AG09309 (cell line): ENCODE measurements around the gene BPIFB2.
"Not testable (repeated sequence)": the region's sequence is repeated elsewhere in the genome, so short reads cannot be mapped to it uniquely, and the experiment has no call there.

ENCODE experiments used
- DNase-seq: peaks from one replicate; pipeline ENCODE4 v3.0.0-alpha.2; 2010; ENCODE audit warnings: low read depth
- H3K4me3 ChIP-seq: 2 replicates; pipeline ENCODE4 v1.5.1; 2011; ENCODE audit warnings: mild to moderate bottlenecking, low read depth, low read length, moderate library complexity; ENCODE audit not compliant: control insufficient read depth
- TF ChIP-seq, protein P1 (sequence below): IDR thresholded peaks from 2 replicates; pipeline ENCODE4 v1.5.1; 2011; ENCODE audit warnings: mild to moderate bottlenecking, low read depth, low read length, inconsistent platforms; ENCODE audit not compliant: insufficient read depth, control insufficient read depth; ENCODE audit errors: missing control alignments

BPIFB2 gene

DNA sequence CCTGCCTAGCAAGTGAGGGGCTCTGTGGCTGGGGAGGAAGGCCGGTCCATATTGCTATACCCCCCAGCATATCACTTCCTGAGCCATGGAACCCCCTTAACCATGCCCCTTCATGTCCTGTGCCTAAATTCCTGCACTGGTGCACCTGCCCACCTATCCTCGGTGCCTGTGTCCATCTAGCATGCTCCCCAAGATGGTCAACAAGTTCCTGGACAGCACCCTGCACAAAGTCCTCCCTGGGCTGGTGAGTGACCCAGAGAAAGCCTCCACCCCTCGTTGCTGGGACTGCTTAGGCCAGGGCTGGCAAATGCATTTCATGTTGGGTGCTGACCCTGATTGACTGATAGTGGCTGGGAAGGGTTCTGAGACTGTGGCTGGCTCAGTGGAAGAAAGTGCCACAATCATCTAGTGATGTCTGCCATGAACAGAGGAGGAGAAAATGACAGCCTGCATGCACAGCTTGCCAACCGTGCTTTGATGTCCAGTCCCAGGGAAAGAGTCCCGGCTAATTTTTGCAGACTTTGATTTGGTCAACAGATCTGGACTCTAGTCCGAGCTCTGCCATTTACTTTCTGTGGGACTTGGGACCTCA is 27.5 kb downstream of the BPIFB2 start:
- DNase-seq = no peak
- H3K4me3 ChIP-seq = no peak overlapping the region
- TF ChIP-seq, protein P1, sequence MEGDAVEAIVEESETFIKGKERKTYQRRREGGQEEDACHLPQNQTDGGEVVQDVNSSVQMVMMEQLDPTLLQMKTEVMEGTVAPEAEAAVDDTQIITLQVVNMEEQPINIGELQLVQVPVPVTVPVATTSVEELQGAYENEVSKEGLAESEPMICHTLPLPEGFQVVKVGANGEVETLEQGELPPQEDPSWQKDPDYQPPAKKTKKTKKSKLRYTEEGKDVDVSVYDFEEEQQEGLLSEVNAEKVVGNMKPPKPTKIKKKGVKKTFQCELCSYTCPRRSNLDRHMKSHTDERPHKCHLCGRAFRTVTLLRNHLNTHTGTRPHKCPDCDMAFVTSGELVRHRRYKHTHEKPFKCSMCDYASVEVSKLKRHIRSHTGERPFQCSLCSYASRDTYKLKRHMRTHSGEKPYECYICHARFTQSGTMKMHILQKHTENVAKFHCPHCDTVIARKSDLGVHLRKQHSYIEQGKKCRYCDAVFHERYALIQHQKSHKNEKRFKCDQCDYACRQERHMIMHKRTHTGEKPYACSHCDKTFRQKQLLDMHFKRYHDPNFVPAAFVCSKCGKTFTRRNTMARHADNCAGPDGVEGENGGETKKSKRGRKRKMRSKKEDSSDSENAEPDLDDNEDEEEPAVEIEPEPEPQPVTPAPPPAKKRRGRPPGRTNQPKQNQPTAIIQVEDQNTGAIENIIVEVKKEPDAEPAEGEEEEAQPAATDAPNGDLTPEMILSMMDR = no peak

DNA sequence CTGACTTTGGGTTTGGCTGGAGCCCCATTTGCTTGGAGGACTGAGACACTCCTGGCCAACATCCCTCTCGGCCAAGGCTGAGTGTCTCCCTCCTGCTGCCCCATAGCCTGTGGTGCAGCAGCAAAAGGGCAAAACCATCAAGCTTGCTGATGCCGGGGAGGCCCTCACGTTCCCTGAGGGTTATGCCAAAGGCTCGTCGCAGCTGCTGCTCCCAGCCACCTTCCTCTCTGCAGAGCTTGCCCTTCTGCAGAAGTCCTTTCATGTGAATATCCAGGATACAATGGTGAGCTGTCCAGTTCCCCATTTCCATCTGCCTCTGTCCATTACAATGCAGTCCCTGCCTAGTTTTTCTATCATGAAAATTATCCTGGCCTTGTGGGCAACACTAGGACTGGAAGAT is 30.0 kb downstream of the BPIFB2 start:
- no peak overlapping the region for H3K4me3 ChIP-seq
- no peak for DNase-seq
- TF ChIP-seq, protein P1 = no peak

DNA sequence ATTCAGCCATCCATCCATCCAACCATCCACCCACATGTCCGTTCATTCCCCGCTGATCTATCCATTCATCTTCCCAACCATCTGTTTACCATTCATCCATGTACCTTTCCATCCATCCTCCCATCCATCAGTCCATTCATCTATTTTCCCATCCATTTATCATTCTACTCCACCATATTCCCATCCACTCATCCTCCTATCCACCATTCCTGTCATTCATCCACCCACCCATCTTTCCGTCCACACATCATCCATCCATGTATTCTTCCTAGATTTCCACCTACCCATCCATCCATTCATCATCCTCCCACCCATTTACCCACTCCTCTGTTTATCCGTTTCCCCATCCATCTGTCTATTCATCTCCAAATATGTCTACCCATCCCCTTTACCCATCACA is 30.7 kb downstream of the BPIFB2 start:
- no peak overlapping the region for H3K4me3 ChIP-seq
- TF ChIP-seq, protein P1 = no peak
- DNase-seq = no peak

DNA sequence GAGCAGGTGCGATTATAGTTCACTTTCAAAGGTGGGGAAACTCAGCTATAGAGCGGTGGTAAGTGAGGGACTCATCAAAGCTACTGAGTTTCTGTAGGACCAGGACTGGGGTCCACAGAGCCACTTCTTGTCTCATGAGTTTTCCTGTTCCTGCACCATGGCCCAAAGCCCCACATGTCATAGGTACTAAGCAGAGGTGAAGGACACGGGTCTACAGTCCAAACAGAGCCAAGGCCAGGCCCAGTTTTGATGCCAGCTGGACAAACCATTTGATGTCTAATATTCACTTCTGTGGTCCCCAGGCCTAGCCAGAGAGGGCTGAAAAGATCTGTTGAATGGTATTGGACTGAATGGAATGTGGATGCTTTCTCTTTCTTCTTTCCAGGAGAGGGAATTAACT is 34.9 kb downstream of the BPIFB2 start:
- DNase-seq = no peak
- TF ChIP-seq, protein P1 = no peak
- no peak overlapping the region for H3K4me3 ChIP-seq

DNA sequence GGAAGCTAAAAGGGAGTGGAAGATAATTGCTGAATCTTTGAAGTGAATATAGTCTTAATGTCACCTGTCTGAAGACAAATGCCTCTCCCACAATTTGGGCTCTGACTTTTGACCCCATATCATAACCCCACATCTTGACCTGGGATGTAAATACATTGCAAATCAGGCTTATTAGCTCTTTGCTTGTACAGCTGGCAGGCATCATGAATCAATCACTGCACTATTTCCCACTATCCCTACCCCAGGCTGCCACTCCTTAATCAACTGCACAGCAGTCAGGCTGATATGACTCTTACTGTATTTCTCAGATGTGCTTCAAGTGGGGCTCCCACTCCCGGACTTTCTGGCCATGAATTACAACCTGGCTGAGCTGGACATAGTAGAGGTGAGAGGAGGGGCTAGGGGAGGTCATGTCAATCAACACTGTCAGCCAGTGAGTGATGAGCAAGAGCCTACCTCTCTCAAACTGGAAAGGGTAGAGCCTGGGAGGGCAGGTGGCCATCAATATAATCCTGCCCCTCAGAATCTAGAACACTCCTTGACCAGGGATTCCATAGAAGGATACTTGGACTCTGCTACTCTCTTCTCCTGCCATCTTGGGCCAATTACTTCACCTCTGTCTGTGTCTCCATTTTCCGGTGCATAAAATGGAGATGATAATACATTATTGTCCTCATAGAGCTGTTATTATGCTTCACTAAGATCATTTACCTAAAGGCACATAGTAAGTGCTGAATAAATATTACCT is 35.7 kb downstream of the BPIFB2 start:
- H3K4me3 ChIP-seq = no peak overlapping the region
- TF ChIP-seq, protein P1 = no peak
- DNase-seq = no peak

DNA sequence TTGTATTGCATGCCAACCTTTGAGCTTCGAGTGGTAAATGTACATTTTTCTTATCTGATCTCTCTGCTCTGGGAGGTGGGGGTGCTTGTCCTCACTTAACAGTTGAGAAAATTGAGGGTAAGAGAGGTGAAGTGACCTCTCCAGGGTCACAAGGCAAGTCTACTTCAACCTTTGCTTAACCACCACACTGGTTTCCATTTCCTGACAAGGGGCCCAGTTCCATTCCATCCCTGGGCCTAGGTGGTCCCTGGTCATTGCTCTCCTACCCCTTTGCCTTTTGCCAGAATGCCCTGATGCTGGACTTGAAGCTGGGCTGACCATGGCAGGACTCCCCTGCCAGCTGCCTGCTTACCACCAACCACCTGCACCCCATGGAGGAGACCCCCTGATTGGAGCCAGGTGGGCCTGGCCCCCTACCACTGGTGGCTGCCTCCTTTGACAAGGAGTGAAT is 36.3 kb downstream of the BPIFB2 start:
- TF ChIP-seq, protein P1 = no peak
- no peak for DNase-seq
- no peak overlapping the region for H3K4me3 ChIP-seq

DNA sequence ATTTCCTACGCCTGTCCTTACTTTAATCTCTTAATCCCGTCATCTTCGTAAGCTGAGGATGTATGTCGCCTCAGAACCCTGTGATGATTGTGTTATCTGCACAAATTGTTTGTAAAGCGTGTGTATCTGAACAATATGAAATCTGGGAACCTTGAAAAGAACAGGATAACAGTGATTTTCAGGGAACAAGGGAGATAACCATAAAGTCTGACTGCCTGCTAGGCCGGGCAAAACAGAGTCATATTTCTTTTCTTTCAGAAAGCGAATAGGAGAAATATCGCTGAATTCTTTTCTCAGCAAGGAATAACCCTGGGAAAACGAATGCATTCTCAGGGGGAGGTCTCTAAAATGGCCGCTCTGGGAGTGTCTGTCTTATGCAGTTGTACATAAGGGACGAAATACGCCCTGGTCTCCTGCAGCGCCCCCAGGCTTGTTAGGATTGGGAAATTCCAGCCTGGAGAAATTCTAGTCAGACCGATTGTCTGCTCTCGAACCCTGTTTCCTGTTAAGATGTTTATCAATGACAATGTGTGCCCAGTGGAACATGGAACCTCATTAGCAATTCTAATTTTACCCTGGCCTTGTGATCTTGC is 37.7 kb downstream of the BPIFB2 start:
- not testable (repeated sequence) for DNase-seq

More for the DNA sequence above, 37.7 kb downstream of the BPIFB2 start:
- not testable (repeated sequence) for H3K4me3 ChIP-seq
